Measurements from ENCODE around the gene ARRB1.
"Not testable (repeated sequence)": the region's sequence is repeated elsewhere in the genome, so short reads cannot be mapped to it uniquely, and the experiment has no call there.

DNA sequence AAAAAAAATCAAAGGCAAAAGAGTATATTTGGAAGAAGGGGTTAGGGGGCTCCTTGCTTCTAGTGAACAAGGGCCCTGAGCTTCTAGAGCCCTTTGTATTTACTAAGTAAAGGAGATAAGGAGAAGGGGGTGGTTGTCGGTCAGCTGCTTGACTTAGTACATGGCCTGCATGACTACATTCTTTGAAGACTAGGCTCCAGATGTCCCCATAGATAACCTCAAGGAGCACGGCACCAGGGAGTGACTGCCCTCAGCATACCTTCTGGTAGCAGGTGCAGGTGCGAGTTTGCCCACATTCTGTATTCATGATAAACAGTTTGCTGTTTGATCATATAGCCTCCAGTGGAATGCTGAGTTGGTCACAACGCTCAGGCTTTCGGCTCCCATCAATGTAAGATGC lies 15.4 kb upstream of the ARRB1 start:
- TF ChIP-seq, protein P1, sequence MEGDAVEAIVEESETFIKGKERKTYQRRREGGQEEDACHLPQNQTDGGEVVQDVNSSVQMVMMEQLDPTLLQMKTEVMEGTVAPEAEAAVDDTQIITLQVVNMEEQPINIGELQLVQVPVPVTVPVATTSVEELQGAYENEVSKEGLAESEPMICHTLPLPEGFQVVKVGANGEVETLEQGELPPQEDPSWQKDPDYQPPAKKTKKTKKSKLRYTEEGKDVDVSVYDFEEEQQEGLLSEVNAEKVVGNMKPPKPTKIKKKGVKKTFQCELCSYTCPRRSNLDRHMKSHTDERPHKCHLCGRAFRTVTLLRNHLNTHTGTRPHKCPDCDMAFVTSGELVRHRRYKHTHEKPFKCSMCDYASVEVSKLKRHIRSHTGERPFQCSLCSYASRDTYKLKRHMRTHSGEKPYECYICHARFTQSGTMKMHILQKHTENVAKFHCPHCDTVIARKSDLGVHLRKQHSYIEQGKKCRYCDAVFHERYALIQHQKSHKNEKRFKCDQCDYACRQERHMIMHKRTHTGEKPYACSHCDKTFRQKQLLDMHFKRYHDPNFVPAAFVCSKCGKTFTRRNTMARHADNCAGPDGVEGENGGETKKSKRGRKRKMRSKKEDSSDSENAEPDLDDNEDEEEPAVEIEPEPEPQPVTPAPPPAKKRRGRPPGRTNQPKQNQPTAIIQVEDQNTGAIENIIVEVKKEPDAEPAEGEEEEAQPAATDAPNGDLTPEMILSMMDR (IDR thresholded peaks at IDR 0.05) = not testable (repeated sequence)
- not testable (repeated sequence) for TF ChIP-seq EZH2 (IDR thresholded peaks at IDR 0.05)

All from neural progenitor cell (in vitro differentiated cells).